SU-DHL-6 (cell line): ENCODE results near the gene KCNG4.

Experiments used
- EZH2phosphoT487 ChIP-seq: fragments of 200-600 bp; sonication (generic), shearing (Covaris generic); conservative IDR thresholded peaks from 2 replicates; pipeline ENCODE4 v1.6.1; 2018; ENCODE audit warnings: mild to moderate bottlenecking, antibody characterized with exemption, low read length, moderate library complexity, mixed read lengths
- TF ChIP-seq, protein P1 (sequence below): fragments of 200-600 bp; sonication (generic); IDR thresholded peaks from one replicate; pipeline ENCODE4 v1.5.1; 2017; ENCODE audit warnings: antibody characterized with exemption, mild to moderate bottlenecking, low read length, moderate library complexity; ENCODE audit not compliant: insufficient read depth, poor library complexity, severe bottlenecking

- TF ChIP-seq, protein P1, sequence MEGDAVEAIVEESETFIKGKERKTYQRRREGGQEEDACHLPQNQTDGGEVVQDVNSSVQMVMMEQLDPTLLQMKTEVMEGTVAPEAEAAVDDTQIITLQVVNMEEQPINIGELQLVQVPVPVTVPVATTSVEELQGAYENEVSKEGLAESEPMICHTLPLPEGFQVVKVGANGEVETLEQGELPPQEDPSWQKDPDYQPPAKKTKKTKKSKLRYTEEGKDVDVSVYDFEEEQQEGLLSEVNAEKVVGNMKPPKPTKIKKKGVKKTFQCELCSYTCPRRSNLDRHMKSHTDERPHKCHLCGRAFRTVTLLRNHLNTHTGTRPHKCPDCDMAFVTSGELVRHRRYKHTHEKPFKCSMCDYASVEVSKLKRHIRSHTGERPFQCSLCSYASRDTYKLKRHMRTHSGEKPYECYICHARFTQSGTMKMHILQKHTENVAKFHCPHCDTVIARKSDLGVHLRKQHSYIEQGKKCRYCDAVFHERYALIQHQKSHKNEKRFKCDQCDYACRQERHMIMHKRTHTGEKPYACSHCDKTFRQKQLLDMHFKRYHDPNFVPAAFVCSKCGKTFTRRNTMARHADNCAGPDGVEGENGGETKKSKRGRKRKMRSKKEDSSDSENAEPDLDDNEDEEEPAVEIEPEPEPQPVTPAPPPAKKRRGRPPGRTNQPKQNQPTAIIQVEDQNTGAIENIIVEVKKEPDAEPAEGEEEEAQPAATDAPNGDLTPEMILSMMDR = no peak
- TF ChIP-seq EZH2phosphoT487 = no peak
Observed at GRCh38 chr16:84258266-84258665, 18.5 kb upstream of the KCNG4 start.
